ENCODE results near the gene KRTAP4-5.
"Not testable (repeated sequence)": the region's sequence is repeated elsewhere in the genome, so short reads cannot be mapped to it uniquely, and the experiment has no call there.

Gene KRTAP4-5

GRCh38 chr17:41145261-41145660 lies 4.4 kb downstream of the KRTAP4-5 start:
- DNase-seq = no peak

GRCh38 chr17:41144846-41145245 lies 4.8 kb downstream of the KRTAP4-5 start:
- no peak for DNase-seq

GRCh38 chr17:41141361-41141760 lies 8.3 kb downstream of the KRTAP4-5 start:
- no peak for DNase-seq

GRCh38 chr17:41140360-41141131 lies 9.1 kb downstream of the KRTAP4-5 start, which contains the start of gene KRTAP4-6:
TSS of gene KRTAP4-6 (minus strand) at chr17:41140544. CDS start at chr17:41140487, 57 bp downstream.
- DNase-seq = no peak

- not testable (repeated sequence) for DNase-seq
Measured at GRCh38 chr17:41139865-41140264, 9.8 kb downstream of the KRTAP4-5 start.

GRCh38 chr17:41133880-41134735 lies 15.5 kb downstream of the KRTAP4-5 start:
- no peak for DNase-seq

- no peak for DNase-seq
Measured at GRCh38 chr17:41131979-41132378, 17.6 kb downstream of the KRTAP4-5 start.

- DNase-seq = no peak
Measured at GRCh38 chr17:41127371-41127770, 22.3 kb downstream of the KRTAP4-5 start.

GRCh38 chr17:41126412-41126811 lies 23.2 kb downstream of the KRTAP4-5 start:
- no peak for DNase-seq

- no peak for DNase-seq
Measured at GRCh38 chr17:41125064-41125463, 24.6 kb downstream of the KRTAP4-5 start.

GRCh38 chr17:41123991-41124371 lies 25.6 kb downstream of the KRTAP4-5 start, which contains the start of gene KRTAP4-12:
TSS of gene KRTAP4-12 (minus strand) at chr17:41124182. CDS start at chr17:41124122, 60 bp downstream.
- not testable (repeated sequence) for DNase-seq

GRCh38 chr17:41123292-41123990 lies 26.2 kb downstream of the KRTAP4-5 start:
- not testable (repeated sequence) for DNase-seq

GRCh38 chr17:41121742-41122141 lies 27.9 kb downstream of the KRTAP4-5 start:
- DNase-seq = no peak

GRCh38 chr17:41119696-41120690 lies 29.6 kb downstream of the KRTAP4-5 start:
- not testable (repeated sequence) for DNase-seq

GRCh38 chr17:41118721-41119120 lies 30.9 kb downstream of the KRTAP4-5 start:
- no peak for DNase-seq

GRCh38 chr17:41117846-41118386 lies 31.7 kb downstream of the KRTAP4-5 start, which contains the start of gene KRTAP4-11:
TSS of gene KRTAP4-11 (minus strand) at chr17:41118373. CDS start at chr17:41118315, 58 bp downstream.
- not testable (repeated sequence) for DNase-seq

GRCh38 chr17:41116297-41116696 lies 33.3 kb downstream of the KRTAP4-5 start:
- DNase-seq = no peak

- no peak for DNase-seq
Measured at GRCh38 chr17:41111151-41111885, 38.3 kb downstream of the KRTAP4-5 start.

GRCh38 chr17:41108728-41109386 lies 40.8 kb downstream of the KRTAP4-5 start:
- not testable (repeated sequence) for DNase-seq

- DNase-seq = no peak
Measured at GRCh38 chr17:41107941-41108450, 41.6 kb downstream of the KRTAP4-5 start.

Data from activated T-cell treated with anti-CD3 and anti-CD28 coated beads for 4 hours (primary cell).